Right kidney (tissue), 1 donor: ENCODE data around the gene POLR2M.

Experiments
- DNase-seq: peaks from one replicate; pipeline ENCODE4 v3.0.0-alpha.2; 2016

Gene POLR2M

GRCh38 chr15:57690341-57690966 is 16.1 kb upstream of the POLR2M start:
- DNase-seq: no peak

GRCh38 chr15:57691082-57691481 is 15.4 kb upstream of the POLR2M start:
- no peak for DNase-seq

GRCh38 chr15:57692709-57693108 is 13.8 kb upstream of the POLR2M start:
- DNase-seq: no peak

- no peak for DNase-seq
Measured at GRCh38 chr15:57694279-57694678, 12.2 kb upstream of the POLR2M start.

GRCh38 chr15:57696146-57696545 is 10.4 kb upstream of the POLR2M start:
- DNase-seq: no peak

GRCh38 chr15:57697588-57697987 is 8.9 kb upstream of the POLR2M start:
- DNase-seq: no peak

GRCh38 chr15:57698243-57698642 is 8.3 kb upstream of the POLR2M start:
- no peak for DNase-seq

GRCh38 chr15:57698991-57699390 is 7.5 kb upstream of the POLR2M start:
- DNase-seq: no peak

- DNase-seq: no peak
Measured at GRCh38 chr15:57703387-57703786, 3.1 kb upstream of the POLR2M start.

- no peak for DNase-seq
Measured at GRCh38 chr15:57704441-57704840, 2.1 kb upstream of the POLR2M start.

GRCh38 chr15:57705746-57706404 is 639 bp upstream of the POLR2M start:
- no peak for DNase-seq

- DNase-seq: no peak
Measured at GRCh38 chr15:57708047-57708446, 1.5 kb downstream of the POLR2M start.

GRCh38 chr15:57718309-57718708 is 11.8 kb downstream of the POLR2M start:
- DNase-seq: no peak

GRCh38 chr15:57720867-57721266 is 14.4 kb downstream of the POLR2M start:
- no peak for DNase-seq

- DNase-seq: no peak
Measured at GRCh38 chr15:57726411-57726810, 19.9 kb downstream of the POLR2M start.

- no peak for DNase-seq
Measured at GRCh38 chr15:57727031-57727430, 20.5 kb downstream of the POLR2M start.

- DNase-seq: no peak
Measured at GRCh38 chr15:57728436-57728835, 21.9 kb downstream of the POLR2M start.

GRCh38 chr15:57730876-57731275 is 24.4 kb downstream of the POLR2M start:
- no peak for DNase-seq

- DNase-seq: no peak
Measured at GRCh38 chr15:57731530-57732103, 25.1 kb downstream of the POLR2M start.

GRCh38 chr15:57732526-57733331 is 26.2 kb downstream of the POLR2M start:
- no peak for DNase-seq

- DNase-seq: no peak
Measured at GRCh38 chr15:57734860-57735259, 28.3 kb downstream of the POLR2M start.

- DNase-seq: no peak
Measured at GRCh38 chr15:57735431-57735830, 28.9 kb downstream of the POLR2M start.

- DNase-seq: no peak
Measured at GRCh38 chr15:57735891-57736290, 29.4 kb downstream of the POLR2M start.
